ENCODE measurements around the gene OTOGL.

The OTOGL gene

GRCh38 chr12:80356097-80356496, 256.8 kb downstream of the OTOGL start:
- DNase-seq (ENCODE audit: low read depth in 2 of 3, low spot score in 2 of 3): no peak

GRCh38 chr12:80359703-80360102, 260.4 kb downstream of the OTOGL start:
- no peak for DNase-seq (ENCODE audit: low read depth in 2 of 3, low spot score in 2 of 3)

- no peak for DNase-seq (ENCODE audit: low read depth in 2 of 3, low spot score in 2 of 3)
Observed at GRCh38 chr12:80364056-80364455, 264.7 kb downstream of the OTOGL start.

GRCh38 chr12:80373666-80374065, 274.3 kb downstream of the OTOGL start:
- no peak for DNase-seq (ENCODE audit: low read depth in 2 of 3, low spot score in 2 of 3)

GRCh38 chr12:80374615-80375014, 275.3 kb downstream of the OTOGL start:
- DNase-seq (ENCODE audit: low read depth in 2 of 3, low spot score in 2 of 3): no peak

- DNase-seq (ENCODE audit: low read depth in 2 of 3, low spot score in 2 of 3): no peak
Observed at GRCh38 chr12:80377140-80377794, 277.9 kb downstream of the OTOGL start.

GRCh38 chr12:80381121-80381520, 281.8 kb downstream of the OTOGL start:
- no peak for DNase-seq (ENCODE audit: low read depth in 2 of 3, low spot score in 2 of 3)

GRCh38 chr12:80382254-80382653, 282.9 kb downstream of the OTOGL start:
- no peak for DNase-seq (ENCODE audit: low read depth in 2 of 3, low spot score in 2 of 3)

GRCh38 chr12:80400571-80400991, 301.2 kb downstream of the OTOGL start:
- no peak for DNase-seq (ENCODE audit: low read depth in 2 of 3, low spot score in 2 of 3)

GRCh38 chr12:80401191-80401590, 301.9 kb downstream of the OTOGL start:
- no peak for DNase-seq (ENCODE audit: low read depth in 2 of 3, low spot score in 2 of 3)

GRCh38 chr12:80404629-80405028, 305.3 kb downstream of the OTOGL start:
- DNase-seq (ENCODE audit: low read depth in 2 of 3, low spot score in 2 of 3): no peak

GRCh38 chr12:80406253-80406652, 306.9 kb downstream of the OTOGL start:
- DNase-seq (ENCODE audit: low read depth in 2 of 3, low spot score in 2 of 3): no peak

GRCh38 chr12:80411787-80412186, 312.4 kb downstream of the OTOGL start:
- DNase-seq (ENCODE audit: low read depth in 2 of 3, low spot score in 2 of 3): no peak

GRCh38 chr12:80412343-80412953, 313.1 kb downstream of the OTOGL start:
- no peak for DNase-seq (ENCODE audit: low read depth in 2 of 3, low spot score in 2 of 3)

GRCh38 chr12:80413462-80413861, 314.1 kb downstream of the OTOGL start:
- DNase-seq (ENCODE audit: low read depth in 2 of 3, low spot score in 2 of 3): no peak

- DNase-seq (ENCODE audit: low read depth in 2 of 3, low spot score in 2 of 3): no peak
Observed at GRCh38 chr12:80415466-80415865, 316.1 kb downstream of the OTOGL start.

- DNase-seq (ENCODE audit: low read depth in 2 of 3, low spot score in 2 of 3): no peak
Observed at GRCh38 chr12:80419644-80420043, 320.3 kb downstream of the OTOGL start.

- no peak for DNase-seq (ENCODE audit: low read depth in 2 of 3, low spot score in 2 of 3)
Observed at GRCh38 chr12:80420075-80420474, 320.7 kb downstream of the OTOGL start.

GRCh38 chr12:80422550-80422949, 323.2 kb downstream of the OTOGL start:
- DNase-seq (ENCODE audit: low read depth in 2 of 3, low spot score in 2 of 3): no peak
